ENCODE data around the gene XRCC4. TPM values are rescaled to one million over a fixed set of nuclear protein-coding genes. Genes with fewer than 3 reads are reported as not detected.

The XRCC4 gene
- total RNA-seq, 1 experiment from 2014 or later, result 24.6 TPM

- Histone ChIP-seq H4K20me1 (ENCODE audit: insufficient read depth) (no peaks in the 10 kb centered on the region), H3K4me1 (ENCODE audit: control insufficient read depth in 1 of 2, insufficient read depth in 2 of 2, low read length in 2 of 2) (no peaks in the 10 kb centered on the region), H3K9me2 (ENCODE audit: insufficient read depth) (no peaks in the 10 kb centered on the region), H3K36me3 (ENCODE audit: control insufficient read depth in 1 of 2, insufficient read depth in 2 of 2, low read length in 2 of 2) (no peaks in the 10 kb centered on the region), H3K27me3 (ENCODE audit: insufficient read depth, low read length) (no peaks in the 10 kb centered on the region), H3K4me2 (ENCODE audit: low read length) (no peak overlapping the region), H3K9me3 (ENCODE audit: control insufficient read depth in 1 of 2, insufficient read depth in 1 of 2, low read depth in 1 of 2, low read length in 2 of 2) (peaks cover 0 to 2% of the 10 kb centered on the region in 2 experiments; a peak in 1 of 4 replicates), H2AFZ (ENCODE audit: low read depth, low read length, poor library complexity, severe bottlenecking) (no peak overlapping the region), H3K4me3 (replicated peaks in 1 of 2; ENCODE audit: low read depth in 1 of 2, low read length in 2 of 2) (no peak overlapping the region), H3K9ac (ENCODE audit: low read length) (no peak overlapping the region), H3K79me2 (ENCODE audit: insufficient read depth, low read length) (peaks cover 63% of the 10 kb centered on the region), H3K27ac (ENCODE audit: low read depth, low read length) (no peak overlapping the region)
- CTCF ChIA-PET, result no interaction called here
- POLR2A ChIA-PET, result no interaction called here
- TF ChIP-seq JUND (IDR thresholded peaks at IDR 0.05) (no peak), ZNF274 (IDR thresholded peaks at IDR 0.05; ENCODE audit: low read depth, low read length) (no peak), RAD21 (IDR thresholded peaks at IDR 0.05; ENCODE audit: low read depth) (no peak), YY1 (IDR thresholded peaks at IDR 0.05; ENCODE audit: extremely low read depth, insufficient replicate concordance, low read depth, low read length) (no peak)
- DNase-seq (ENCODE audit: low read depth, low spot score), result no peak
- no TSS peak for BruUV-seq (replicated peaks)
- no peak for ATAC-seq
- RAD21 ChIA-PET (ENCODE audit: low non-redundant PET in 1 of 2, low total read pairs in 2 of 2, uncharacterized antibody in 2 of 2, unreplicated experiment in 2 of 2), result no interaction called here
- intact Hi-C loops (cut with micrococcal nuclease), result no loop called here
Measured at GRCh38 chr5:83085106-83085505, 7.8 kb downstream of the XRCC4 start.

- TF ChIP-seq JUND (IDR thresholded peaks at IDR 0.05) (no peak), SP1 (IDR thresholded peaks at IDR 0.05; ENCODE audit: low read depth) (no peak), ELF1 (IDR thresholded peaks at IDR 0.05; ENCODE audit: borderline replicate concordance, low read depth) (no peak), FOSL1 (IDR thresholded peaks at IDR 0.05; ENCODE audit: low read depth) (no peak), RAD21 (IDR thresholded peaks at IDR 0.05; ENCODE audit: low read depth) (no peak), POLR2A (IDR thresholded peaks at IDR 0.05; ENCODE audit: borderline replicate concordance, extremely low read depth, insufficient read depth, insufficient read length) (no peak), EGR1 (IDR thresholded peaks at IDR 0.05; ENCODE audit: low read depth) (no peak)
- ChIA-PET RAD21 (ENCODE audit: low non-redundant PET in 1 of 2, low total read pairs in 2 of 2, uncharacterized antibody in 2 of 2, unreplicated experiment in 2 of 2) (no interaction called here), CTCF (no interaction called here), POLR2A (no interaction called here)
- H3K4me1 ChIP-seq (ENCODE audit: control insufficient read depth in 1 of 2, insufficient read depth in 2 of 2, low read length in 2 of 2), result peaks cover 0 to 7% of the 10 kb centered on the region in 2 experiments; a peak in 2 of 4 replicates
- BruUV-seq (replicated peaks), result no TSS peak
- H3K4me2 ChIP-seq (ENCODE audit: low read length), result no peak overlapping the region
- intact Hi-C loops (cut with micrococcal nuclease), result no loop called here
- no peak overlapping the region for H3K4me3 ChIP-seq (replicated peaks in 1 of 2; ENCODE audit: low read depth in 1 of 2, low read length in 2 of 2)
- no peak overlapping the region for H3K9ac ChIP-seq (ENCODE audit: low read length)
- no peaks in the 10 kb centered on the region for H4K20me1 ChIP-seq (ENCODE audit: insufficient read depth)
- H3K79me2 ChIP-seq (ENCODE audit: insufficient read depth, low read length), result peaks cover 57% of the 10 kb centered on the region
- H3K9me3 ChIP-seq (ENCODE audit: control insufficient read depth in 1 of 2, insufficient read depth in 1 of 2, low read depth in 1 of 2, low read length in 2 of 2), result peaks cover 0 to 7% of the 10 kb centered on the region in 2 experiments; a peak in 1 of 4 replicates
- H2AFZ ChIP-seq (ENCODE audit: low read depth, low read length, poor library complexity, severe bottlenecking), result no peak overlapping the region
- no peak overlapping the region for H3K27ac ChIP-seq (ENCODE audit: low read depth, low read length)
- peaks cover 0 to 4% of the 10 kb centered on the region in 2 experiments; a peak in 1 of 4 replicates for H3K36me3 ChIP-seq (ENCODE audit: control insufficient read depth in 1 of 2, insufficient read depth in 2 of 2, low read length in 2 of 2)
- no peaks in the 10 kb centered on the region for H3K9me2 ChIP-seq (ENCODE audit: insufficient read depth)
- ATAC-seq, result no peak
- no peaks in the 10 kb centered on the region for H3K27me3 ChIP-seq (ENCODE audit: insufficient read depth, low read length)
- DNase-seq (ENCODE audit: low read depth, low spot score), result no peak
Measured at GRCh38 chr5:83090169-83090568, 12.8 kb downstream of the XRCC4 start.
